ENCODE measurements around the gene SCN5A.

DNA sequence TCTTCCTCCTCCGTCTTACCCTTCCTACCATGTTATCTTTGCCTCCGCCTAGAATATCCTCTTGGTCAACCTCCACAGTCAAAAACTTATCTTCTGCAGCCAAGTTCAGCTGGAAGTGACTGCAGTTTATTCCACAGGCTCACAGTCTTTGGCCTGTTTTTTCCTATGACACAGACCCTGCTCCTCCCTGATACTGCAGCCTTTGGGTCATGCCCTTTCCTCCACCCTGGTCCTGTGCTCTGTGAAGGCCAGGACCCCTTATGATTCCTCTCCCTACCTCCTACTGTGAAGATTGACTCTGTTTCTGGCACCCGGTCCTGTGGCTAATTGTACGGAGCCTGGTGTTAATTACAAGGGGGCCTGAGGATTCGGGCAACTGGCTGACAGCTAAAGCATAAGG is 49.3 kb upstream of the SCN5A start:
- no peak for TF ChIP-seq POLR2A (IDR thresholded peaks at IDR 0.05; ENCODE audit: low read depth, low read length)
- no peak for TF ChIP-seq POLR2AphosphoS5 (IDR thresholded peaks at IDR 0.05; ENCODE audit: low read depth, low read length)

All from GM12891 (cell line).